Central memory CD8-positive, alpha-beta T cell (primary cell): ENCODE data around the gene REXO2.

Experiments used
- ATAC-seq: fragments of 150-1000 bp; cut with Tn5 transposase; replicated peaks from 2 replicates; pipeline ENCODE4 v1.10.0; 2022; ENCODE audit warnings: mild to moderate bottlenecking, moderate FRiP score, moderate number of reproducible peaks; ENCODE audit not compliant: poor library complexity, severe bottlenecking; ENCODE audit errors: extremely low read depth
- DNase-seq, 2 donors: peaks; one replicate each; pipeline ENCODE4 v3.0.0; 2021; ENCODE audit warnings: low spot score in 2 of 2
- H3K27ac Mint-ChIP-seq: one replicate; pipeline ENCODE4 v1.8.0; 2022; ENCODE audit warnings: low read depth, mild to moderate bottlenecking, moderate library complexity, mixed read lengths
- H3K27me3 Mint-ChIP-seq: one replicate; pipeline ENCODE4 v1.8.0; 2022; ENCODE audit warnings: mixed read lengths
- H3K36me3 Mint-ChIP-seq: one replicate; pipeline ENCODE4 v1.8.0; 2022; ENCODE audit warnings: mild to moderate bottlenecking, moderate library complexity, mixed read lengths; ENCODE audit not compliant: insufficient read depth
- H3K4me1 Mint-ChIP-seq: one replicate; pipeline ENCODE4 v1.8.0; 2022; ENCODE audit warnings: mixed read lengths
- H3K4me3 Mint-ChIP-seq: one replicate; pipeline ENCODE4 v1.8.0; 2022; ENCODE audit warnings: mild to moderate bottlenecking, moderate library complexity, mixed read lengths
- H3K9me3 Mint-ChIP-seq: one replicate; pipeline ENCODE4 v1.8.0; 2022; ENCODE audit warnings: mixed read lengths

REXO2 gene

GRCh38 chr11:114448749-114449482, 9.6 kb downstream of the REXO2 start:
- Mint-ChIP-seq H3K36me3 (peaks cover 14% of the 10 kb centered on the region), H3K9me3 (no peaks in the 10 kb centered on the region), H3K27me3 (no peaks in the 10 kb centered on the region), H3K4me3 (no peak overlapping the region), H3K4me1 (peaks cover 6% of the 10 kb centered on the region), H3K27ac (no peak overlapping the region)
- no peak for ATAC-seq
- no peak for DNase-seq

GRCh38 chr11:114449845-114450244, 10.6 kb downstream of the REXO2 start:
- Mint-ChIP-seq H3K36me3 (peaks cover 14% of the 10 kb centered on the region), H3K4me1 (peaks cover 6% of the 10 kb centered on the region), H3K9me3 (no peaks in the 10 kb centered on the region), H3K4me3 (no peak overlapping the region), H3K27me3 (no peaks in the 10 kb centered on the region), H3K27ac (no peak overlapping the region)
- no peak for DNase-seq
- ATAC-seq = no peak

- no peak for ATAC-seq
- no peak overlapping the region for H3K4me3 Mint-ChIP-seq
- no peaks in the 10 kb centered on the region for H3K4me1 Mint-ChIP-seq
- H3K9me3 Mint-ChIP-seq = no peaks in the 10 kb centered on the region
- no peak overlapping the region for H3K27ac Mint-ChIP-seq
- DNase-seq = no peak
- peaks cover 7% of the 10 kb centered on the region for H3K36me3 Mint-ChIP-seq
- H3K27me3 Mint-ChIP-seq = no peaks in the 10 kb centered on the region
Measured at GRCh38 chr11:114452399-114452798, 13.1 kb downstream of the REXO2 start.

- DNase-seq (no peak), ATAC-seq (no peak)
- Mint-ChIP-seq H3K4me1 (no peaks in the 10 kb centered on the region), H3K36me3 (peaks cover 3% of the 10 kb centered on the region), H3K4me3 (no peak overlapping the region), H3K27me3 (no peaks in the 10 kb centered on the region), H3K27ac (no peak overlapping the region), H3K9me3 (peaks cover 7% of the 10 kb centered on the region)
Measured at GRCh38 chr11:114463999-114464398, 24.7 kb downstream of the REXO2 start.

GRCh38 chr11:114466742-114467141, 27.5 kb downstream of the REXO2 start:
- H3K27me3 Mint-ChIP-seq = no peaks in the 10 kb centered on the region
- no peak for ATAC-seq
- H3K36me3 Mint-ChIP-seq = peaks cover 3% of the 10 kb centered on the region
- no peak overlapping the region for H3K4me3 Mint-ChIP-seq
- DNase-seq = no peak
- H3K27ac Mint-ChIP-seq = no peak overlapping the region
- peaks cover 7% of the 10 kb centered on the region for H3K9me3 Mint-ChIP-seq
- no peaks in the 10 kb centered on the region for H3K4me1 Mint-ChIP-seq

GRCh38 chr11:114472661-114473060, 33.4 kb downstream of the REXO2 start:
- Mint-ChIP-seq H3K4me3 (no peak overlapping the region), H3K4me1 (no peaks in the 10 kb centered on the region), H3K36me3 (no peaks in the 10 kb centered on the region), H3K9me3 (no peaks in the 10 kb centered on the region), H3K27ac (no peak overlapping the region), H3K27me3 (peaks cover 15% of the 10 kb centered on the region)
- DNase-seq = no peak
- ATAC-seq = no peak

GRCh38 chr11:114478001-114478410, 38.7 kb downstream of the REXO2 start:
- Mint-ChIP-seq H3K27me3 (peaks cover 25% of the 10 kb centered on the region), H3K4me3 (no peak overlapping the region)
- no peak for ATAC-seq

GRCh38 chr11:114478768-114479167, 39.5 kb downstream of the REXO2 start:
- DNase-seq (no peak), ATAC-seq (no peak)
- H3K27ac Mint-ChIP-seq = no peak overlapping the region
- peaks cover 21% of the 10 kb centered on the region for H3K27me3 Mint-ChIP-seq
- H3K9me3 Mint-ChIP-seq = no peaks in the 10 kb centered on the region
- H3K4me1 Mint-ChIP-seq = no peaks in the 10 kb centered on the region
- H3K4me3 Mint-ChIP-seq = no peak overlapping the region
- H3K36me3 Mint-ChIP-seq = no peaks in the 10 kb centered on the region

More at GRCh38 chr11:114478001-114478410, 38.7 kb downstream of the REXO2 start:
- H3K27ac Mint-ChIP-seq = no peak overlapping the region
- H3K36me3 Mint-ChIP-seq = no peaks in the 10 kb centered on the region
- no peaks in the 10 kb centered on the region for H3K9me3 Mint-ChIP-seq
- H3K4me1 Mint-ChIP-seq = no peaks in the 10 kb centered on the region
- DNase-seq = no peak

GRCh38 chr11:114479331-114479730, 40.1 kb downstream of the REXO2 start:
- Mint-ChIP-seq H3K27me3 (peaks cover 20% of the 10 kb centered on the region), H3K4me1 (no peaks in the 10 kb centered on the region), H3K27ac (no peak overlapping the region), H3K4me3 (no peak overlapping the region), H3K36me3 (no peaks in the 10 kb centered on the region), H3K9me3 (no peaks in the 10 kb centered on the region)
- ATAC-seq (no peak), DNase-seq (no peak)

- Mint-ChIP-seq H3K27ac (no peak overlapping the region), H3K4me1 (no peaks in the 10 kb centered on the region), H3K4me3 (no peak overlapping the region), H3K27me3 (peaks cover 39% of the 10 kb centered on the region), H3K36me3 (no peaks in the 10 kb centered on the region), H3K9me3 (no peaks in the 10 kb centered on the region)
- no peak for DNase-seq
- ATAC-seq = no peak
Measured at GRCh38 chr11:114482114-114482513, 42.8 kb downstream of the REXO2 start.

GRCh38 chr11:114483929-114484328, 44.7 kb downstream of the REXO2 start:
- Mint-ChIP-seq H3K27ac (no peak overlapping the region), H3K4me3 (no peak overlapping the region), H3K36me3 (no peaks in the 10 kb centered on the region), H3K9me3 (no peaks in the 10 kb centered on the region), H3K27me3 (peaks cover 52% of the 10 kb centered on the region), H3K4me1 (no peaks in the 10 kb centered on the region)
- ATAC-seq = no peak
- no peak for DNase-seq

- H3K4me3 Mint-ChIP-seq = no peak overlapping the region
Measured at GRCh38 chr11:114496915-114497314, 57.6 kb downstream of the REXO2 start.

GRCh38 chr11:114499756-114500155, 60.5 kb downstream of the REXO2 start:
- H3K9me3 Mint-ChIP-seq = no peaks in the 10 kb centered on the region
- H3K27ac Mint-ChIP-seq = no peak overlapping the region
- ATAC-seq (no peak), DNase-seq (no peak)
- no peak overlapping the region for H3K4me3 Mint-ChIP-seq
- H3K27me3 Mint-ChIP-seq = peaks cover 37% of the 10 kb centered on the region
- no peaks in the 10 kb centered on the region for H3K4me1 Mint-ChIP-seq
- no peaks in the 10 kb centered on the region for H3K36me3 Mint-ChIP-seq

More at GRCh38 chr11:114496915-114497314, 57.6 kb downstream of the REXO2 start:
- H3K36me3 Mint-ChIP-seq = no peaks in the 10 kb centered on the region
- ATAC-seq (no peak), DNase-seq (no peak)
- H3K27me3 Mint-ChIP-seq = peaks cover 15% of the 10 kb centered on the region
- H3K27ac Mint-ChIP-seq = no peak overlapping the region
- H3K9me3 Mint-ChIP-seq = no peaks in the 10 kb centered on the region
- no peaks in the 10 kb centered on the region for H3K4me1 Mint-ChIP-seq
